ENCODE results near the gene ESF1. TPM values are rescaled to one million over a fixed set of nuclear protein-coding genes. Genes with fewer than 3 reads are reported as not detected.
A peak's percentile ranks its signal among the peaks of the same experiment; 100 is the strongest.

The ESF1 gene
- total and polyA plus RNA-seq, 2 donors (not counting 1 experiment from before 2014, with no cell fraction given) = 0.81 to 13.9 TPM

DNA sequence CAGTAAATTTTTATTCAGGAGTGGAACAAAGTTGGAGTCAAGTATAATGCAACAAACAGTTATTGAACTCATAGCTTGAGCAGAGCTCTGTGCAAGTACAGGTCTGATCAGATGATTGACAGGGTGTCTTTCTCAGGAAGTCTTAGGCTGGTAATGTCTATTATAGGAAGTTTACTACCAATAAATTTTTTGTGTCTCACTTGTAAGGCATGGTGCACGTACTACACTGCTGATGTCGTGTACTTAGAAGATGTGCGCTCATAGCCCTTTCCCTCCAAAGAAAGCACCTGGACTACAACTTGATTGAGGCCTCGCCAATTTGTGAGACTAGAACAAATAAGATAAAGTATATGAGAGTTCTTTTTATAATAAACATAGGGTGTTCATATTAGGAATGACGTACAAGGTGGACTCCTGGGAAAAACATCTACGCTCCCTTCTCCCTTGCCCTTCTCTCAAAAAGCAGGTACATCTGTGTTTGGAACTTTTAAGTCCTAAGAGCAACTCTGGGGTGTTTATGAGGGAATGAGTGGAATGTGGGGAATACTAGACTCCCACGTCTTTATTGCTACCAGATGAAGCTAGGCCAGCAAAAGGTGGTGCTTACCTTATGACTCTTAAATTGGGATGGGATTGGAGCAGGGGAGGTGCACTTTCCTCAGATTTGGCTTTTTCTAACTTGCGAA lies 1.6 kb upstream of the ESF1 start:
- ChIA-PET POLR2A (no interaction called here), CTCF (interaction anchor here (3.3 kb wide), 1 partner anchor 14 kb away, joined by 33 read pairs; no protein-coding TSS in a partner anchor)
- ATAC-seq (ENCODE audit: low read depth) (no peak), DNase-seq (no peak)
- Mint-ChIP-seq H3K4me3 (peak overlapping the region; percentile 98), H3K27me3 (no peaks in the 10 kb centered on the region), H3K9me3 (ENCODE audit: insufficient read depth) (no peaks in the 10 kb centered on the region), H3K27ac (peak overlapping the region; percentile 60), H3K4me1 (peaks cover 40% of the 10 kb centered on the region)
- H3K27ac ChIP-seq (ENCODE audit: low read length in 2 of 2) = no peak overlapping the region
- H3K79me2 ChIP-seq (ENCODE audit: control insufficient read depth, insufficient read depth, low read length) = peaks cover 58% of the 10 kb centered on the region
- WGBS (ENCODE audit: insufficient coverage) = 100% methylated on average over 1 of the region's 8 CpGs
- peaks cover 2 to 31% of the 10 kb centered on the region in 2 experiments for H3K36me3 ChIP-seq (replicated peaks in 1 of 2; ENCODE audit: control extremely low read depth in 1 of 2, control insufficient read depth in 1 of 2, extremely low read depth in 1 of 2, insufficient read depth in 2 of 2, low read length in 1 of 2)
- intact Hi-C loops (cut with micrococcal nuclease) = loop anchor here (5.0 kb wide), 1 partner anchor 669 kb away; no protein-coding TSS in a partner anchor
- TF ChIP-seq, protein P1, sequence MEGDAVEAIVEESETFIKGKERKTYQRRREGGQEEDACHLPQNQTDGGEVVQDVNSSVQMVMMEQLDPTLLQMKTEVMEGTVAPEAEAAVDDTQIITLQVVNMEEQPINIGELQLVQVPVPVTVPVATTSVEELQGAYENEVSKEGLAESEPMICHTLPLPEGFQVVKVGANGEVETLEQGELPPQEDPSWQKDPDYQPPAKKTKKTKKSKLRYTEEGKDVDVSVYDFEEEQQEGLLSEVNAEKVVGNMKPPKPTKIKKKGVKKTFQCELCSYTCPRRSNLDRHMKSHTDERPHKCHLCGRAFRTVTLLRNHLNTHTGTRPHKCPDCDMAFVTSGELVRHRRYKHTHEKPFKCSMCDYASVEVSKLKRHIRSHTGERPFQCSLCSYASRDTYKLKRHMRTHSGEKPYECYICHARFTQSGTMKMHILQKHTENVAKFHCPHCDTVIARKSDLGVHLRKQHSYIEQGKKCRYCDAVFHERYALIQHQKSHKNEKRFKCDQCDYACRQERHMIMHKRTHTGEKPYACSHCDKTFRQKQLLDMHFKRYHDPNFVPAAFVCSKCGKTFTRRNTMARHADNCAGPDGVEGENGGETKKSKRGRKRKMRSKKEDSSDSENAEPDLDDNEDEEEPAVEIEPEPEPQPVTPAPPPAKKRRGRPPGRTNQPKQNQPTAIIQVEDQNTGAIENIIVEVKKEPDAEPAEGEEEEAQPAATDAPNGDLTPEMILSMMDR (IDR thresholded peaks at IDR 0.05) = no peak
- TF ChIP-seq EZH2 (IDR thresholded peaks at IDR 0.05; ENCODE audit: borderline replicate concordance, insufficient read depth, low read depth, low read length, poor library complexity, severe bottlenecking) = no peak
- peak overlapping the region; percentile 92 for H3K4me2 ChIP-seq (replicated peaks; ENCODE audit: low read depth, low read length, poor library complexity, severe bottlenecking)
- peaks cover 19 to 23% of the 10 kb centered on the region in 2 donors for H3K4me1 ChIP-seq (ENCODE audit: control insufficient read depth in 2 of 2, insufficient read depth in 2 of 2, low read length in 2 of 2)
- H3K27me3 ChIP-seq (replicated peaks in 1 of 4; ENCODE audit: control extremely low read depth in 1 of 4, control insufficient read depth in 3 of 4, insufficient read depth in 4 of 4, low read length in 3 of 4) = no peaks in the 10 kb centered on the region
- H2AFZ ChIP-seq (ENCODE audit: insufficient read depth, low read depth, low read length, poor library complexity, severe bottlenecking) = no peak overlapping the region
- no peaks in the 10 kb centered on the region for H4K20me1 ChIP-seq (ENCODE audit: control insufficient read depth, insufficient read depth, low read length, poor library complexity, severe bottlenecking)
- H3K9me3 ChIP-seq (ENCODE audit: control extremely low read depth in 1 of 3, control insufficient read depth in 2 of 3, insufficient read depth in 1 of 3, low read length in 2 of 3) = no peaks in the 10 kb centered on the region
- H3K9ac ChIP-seq (ENCODE audit: low read length) = peak overlapping the region; percentile 10
- H3K4me3 ChIP-seq (ENCODE audit: control extremely low read depth in 1 of 5, extremely low read depth in 1 of 5, insufficient read depth in 1 of 5, low read depth in 2 of 5, low read length in 4 of 5) = peak overlapping the region in 1 of 5 experiments; percentile 85
